Measurements from ENCODE around the gene CAPN1.

CAPN1 gene

DNA sequence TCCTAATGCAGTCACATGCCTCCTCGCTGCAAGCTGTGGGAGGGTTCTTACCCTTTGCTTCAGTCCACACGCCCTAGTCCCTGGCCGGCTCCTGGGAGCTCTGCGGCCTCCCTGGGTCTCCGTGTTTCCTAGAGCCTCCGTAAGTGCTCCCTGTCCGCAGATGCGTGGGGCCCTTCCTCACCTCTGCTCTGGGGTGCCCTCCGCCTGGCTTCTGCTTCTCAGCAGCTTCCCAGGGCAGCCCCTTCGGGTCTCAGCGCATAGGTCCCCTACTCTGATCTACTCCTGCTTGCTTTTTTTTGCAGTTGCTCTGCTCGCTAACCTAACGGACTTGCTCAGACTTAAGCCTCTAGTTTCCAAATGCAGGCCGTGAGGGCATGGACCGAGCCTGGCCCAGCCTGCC, 22.4 kb downstream of the CAPN1 start:
- no peak for FAIRE-seq

GRCh38 chr11:65204646-65205601, 23.2 kb downstream of the CAPN1 start:
- no peak for FAIRE-seq

DNA sequence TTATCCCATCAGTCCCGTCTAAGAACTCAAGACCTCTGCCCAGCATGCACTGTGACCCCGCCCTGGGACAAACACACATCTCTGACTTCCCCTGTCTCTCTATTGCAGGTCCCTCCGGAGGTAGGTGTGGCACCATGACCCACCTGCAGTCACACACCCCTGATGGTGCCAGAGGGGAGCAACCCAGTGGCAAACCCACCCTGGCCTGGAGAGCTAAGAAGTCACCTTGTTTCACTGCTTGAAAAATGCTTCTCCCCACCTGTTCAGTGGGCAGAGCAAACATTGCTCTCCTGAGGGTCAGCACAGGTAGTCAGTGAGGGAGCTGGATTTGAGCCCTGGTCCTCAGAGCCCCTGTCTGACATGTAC, 23.9 kb downstream of the CAPN1 start:
- no peak for FAIRE-seq

DNA sequence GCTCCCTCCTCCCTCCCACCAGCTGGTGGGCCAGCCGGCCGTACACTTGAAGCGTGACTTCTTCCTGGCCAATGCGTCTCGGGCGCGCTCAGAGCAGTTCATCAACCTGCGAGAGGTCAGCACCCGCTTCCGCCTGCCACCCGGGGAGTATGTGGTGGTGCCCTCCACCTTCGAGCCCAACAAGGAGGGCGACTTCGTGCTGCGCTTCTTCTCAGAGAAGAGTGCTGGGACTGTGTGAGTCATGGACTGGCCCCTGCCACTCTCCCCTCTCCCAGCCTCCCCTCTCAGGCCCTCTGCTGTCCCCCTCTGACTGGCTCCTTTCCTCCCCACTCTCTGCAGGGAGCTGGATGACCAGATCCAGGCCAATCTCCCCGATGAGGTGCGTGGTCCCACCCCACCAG, 24.7 kb downstream of the CAPN1 start:
- no peak for FAIRE-seq

DNA sequence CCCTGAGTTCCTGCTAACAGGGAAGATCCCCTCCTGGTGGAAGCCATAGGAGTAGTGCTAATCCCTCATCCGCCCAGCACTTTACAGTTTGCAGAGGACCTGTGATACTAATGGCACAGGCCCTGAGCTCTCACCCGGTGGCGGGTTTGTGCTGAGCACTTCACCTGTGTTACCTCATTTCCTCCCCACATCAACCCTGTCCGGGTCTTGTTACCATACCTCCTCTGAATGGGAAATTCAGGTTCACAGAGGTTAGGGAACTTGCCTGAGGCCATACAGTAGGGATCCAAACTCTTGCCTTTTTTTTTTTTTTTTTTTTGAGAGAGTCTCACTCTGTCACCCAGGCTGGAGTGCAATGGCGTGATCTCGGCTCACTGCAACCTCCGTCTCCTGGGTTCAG, 25.2 kb downstream of the CAPN1 start:
- no peak for FAIRE-seq

DNA sequence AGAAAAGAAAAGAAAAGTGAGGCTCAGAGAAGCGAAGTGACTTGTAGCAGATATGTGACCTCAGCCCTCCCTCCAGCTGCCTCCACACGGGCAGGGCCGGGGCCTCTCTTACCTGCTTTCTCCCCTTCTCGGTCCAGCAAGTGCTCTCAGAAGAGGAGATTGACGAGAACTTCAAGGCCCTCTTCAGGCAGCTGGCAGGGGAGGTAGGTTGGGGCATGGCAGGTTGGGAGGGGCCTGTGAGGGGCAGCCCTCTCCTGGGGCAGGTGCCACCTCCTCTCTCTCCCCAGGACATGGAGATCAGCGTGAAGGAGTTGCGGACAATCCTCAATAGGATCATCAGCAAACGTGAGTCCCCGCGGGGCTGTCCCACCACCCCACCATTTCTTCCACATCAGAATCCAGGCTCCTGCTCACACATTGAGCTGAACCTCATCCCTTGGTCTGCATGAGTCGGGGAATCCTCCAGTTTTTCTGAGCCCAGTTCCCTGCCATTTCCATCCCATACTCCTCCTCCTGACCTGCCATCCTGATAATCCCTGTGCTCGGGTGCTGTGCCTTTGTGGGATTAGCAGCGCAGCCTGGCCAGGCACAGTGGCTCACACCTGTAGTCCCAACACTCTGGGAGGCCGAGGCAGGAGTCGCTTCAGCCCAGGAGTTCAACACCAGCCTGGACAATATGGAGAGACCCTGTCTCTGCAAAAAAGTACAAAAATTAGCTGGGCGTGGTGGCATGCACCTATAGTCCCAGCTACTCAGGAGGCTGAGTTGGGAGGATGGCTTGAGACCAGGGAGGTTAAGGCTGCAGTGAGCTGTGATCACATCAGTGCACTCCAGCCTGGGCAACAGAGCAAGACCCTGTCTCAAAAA, 26.4 kb downstream of the CAPN1 start:
- FAIRE-seq, result no peak

DNA sequence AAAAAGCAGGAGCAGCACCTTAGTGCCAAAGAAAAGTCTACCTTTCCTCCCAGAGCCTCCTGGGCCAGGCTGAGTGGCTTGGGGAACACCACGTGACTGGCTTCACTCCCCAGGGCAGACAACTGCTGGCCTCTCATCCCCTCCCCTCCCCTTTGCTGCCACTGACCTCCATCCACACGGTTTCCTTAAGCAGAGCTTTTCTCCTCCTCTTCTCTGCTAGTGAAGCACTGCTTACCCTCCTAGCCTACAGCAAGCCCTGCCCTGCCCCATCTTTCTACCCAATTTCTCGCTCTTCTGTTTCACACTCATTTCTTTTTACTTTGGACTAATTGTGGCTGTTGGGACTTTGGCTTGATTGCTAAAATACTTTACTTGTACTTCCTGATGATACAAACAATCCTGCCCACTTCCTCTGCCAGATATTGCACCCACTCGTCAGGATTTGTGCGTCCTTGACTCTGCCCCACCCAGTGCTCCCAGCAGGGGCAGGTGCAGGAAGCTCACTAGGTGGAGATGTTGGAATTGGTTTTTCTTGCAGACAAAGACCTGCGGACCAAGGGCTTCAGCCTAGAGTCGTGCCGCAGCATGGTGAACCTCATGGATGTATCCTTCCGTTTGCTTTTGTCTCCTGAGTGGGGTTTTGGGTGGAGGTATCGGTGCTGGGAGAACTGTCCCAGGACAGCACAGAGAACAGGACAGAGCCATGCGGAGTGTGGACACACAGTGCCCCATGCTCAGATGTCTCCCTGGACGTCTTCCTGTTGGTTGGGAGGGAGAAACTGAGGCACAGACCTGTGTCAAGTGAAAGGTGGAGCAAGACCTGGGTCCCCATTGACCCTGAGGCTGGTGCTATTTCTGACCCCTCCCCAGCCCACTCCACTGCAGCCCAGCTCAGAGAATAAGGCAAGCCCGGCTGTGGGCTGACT, 27.3 kb downstream of the CAPN1 start:
- no peak for FAIRE-seq

- FAIRE-seq, result no peak
Measured at GRCh38 chr11:65209711-65210360, 28.1 kb downstream of the CAPN1 start.

DNA sequence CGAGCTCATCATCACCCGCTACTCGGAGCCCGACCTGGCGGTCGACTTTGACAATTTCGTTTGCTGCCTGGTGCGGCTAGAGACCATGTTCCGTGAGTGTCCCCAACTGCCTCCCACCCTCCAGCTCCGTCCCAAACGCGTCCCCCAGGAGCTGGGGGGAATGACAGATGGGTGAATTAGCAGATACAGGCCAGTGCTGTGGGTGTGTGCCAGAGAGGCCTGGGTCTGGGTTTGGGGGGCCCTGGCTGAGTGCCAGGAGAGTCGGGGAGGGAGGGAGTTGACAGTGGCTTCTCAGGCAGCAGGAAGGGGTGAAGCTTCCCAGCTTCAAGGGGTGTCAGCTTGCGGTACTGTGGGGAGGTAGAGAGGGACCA, 28.6 kb downstream of the CAPN1 start:
- FAIRE-seq, result no peak

DNA sequence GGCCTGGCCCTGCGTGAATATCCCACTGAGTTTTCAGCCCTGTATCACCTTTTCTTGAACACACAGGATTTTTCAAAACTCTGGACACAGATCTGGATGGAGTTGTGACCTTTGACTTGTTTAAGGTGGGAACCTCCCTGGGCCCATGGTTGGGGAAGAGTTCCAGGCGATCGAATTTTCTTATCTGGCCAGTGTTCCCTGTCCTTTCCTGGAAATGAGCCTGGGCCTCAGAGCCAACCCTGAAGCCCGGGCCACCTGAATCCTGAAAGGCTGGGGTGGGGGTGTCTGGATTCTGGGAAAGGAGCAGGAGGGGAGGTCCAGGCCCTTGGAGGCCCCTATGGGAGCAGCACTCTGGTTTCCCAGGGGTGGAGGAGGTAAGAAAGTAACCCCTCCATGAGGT, 29.0 kb downstream of the CAPN1 start:
- no peak for FAIRE-seq

DNA sequence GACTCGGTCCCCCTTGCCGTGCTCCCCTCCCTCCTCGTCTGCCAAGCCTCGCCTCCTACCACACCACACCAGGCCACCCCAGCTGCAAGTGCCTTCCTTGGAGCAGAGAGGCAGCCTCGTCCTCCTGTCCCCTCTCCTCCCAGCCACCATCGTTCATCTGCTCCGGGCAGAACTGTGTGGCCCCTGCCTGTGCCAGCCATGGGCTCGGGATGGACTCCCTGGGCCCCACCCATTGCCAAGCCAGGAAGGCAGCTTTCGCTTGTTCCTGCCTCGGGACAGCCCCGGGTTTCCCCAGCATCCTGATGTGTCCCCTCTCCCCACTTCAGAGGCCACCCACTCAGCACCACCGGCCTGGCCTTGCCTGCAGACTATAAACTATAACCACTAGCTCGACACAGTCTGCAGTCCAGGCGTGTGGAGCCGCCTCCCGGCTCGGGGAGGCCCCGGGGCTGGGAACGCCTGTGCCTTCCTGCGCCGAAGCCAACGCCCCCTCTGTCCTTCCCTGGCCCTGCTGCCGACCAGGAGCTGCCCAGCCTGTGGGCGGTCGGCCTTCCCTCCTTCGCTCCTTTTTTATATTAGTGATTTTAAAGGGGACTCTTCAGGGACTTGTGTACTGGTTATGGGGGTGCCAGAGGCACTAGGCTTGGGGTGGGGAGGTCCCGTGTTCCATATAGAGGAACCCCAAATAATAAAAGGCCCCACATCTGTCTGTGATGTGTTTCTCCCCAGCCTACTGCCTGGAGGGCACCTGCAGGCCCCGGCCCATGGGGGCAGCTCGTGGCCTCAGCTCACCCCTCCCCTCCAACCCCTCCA, 29.8 kb downstream of the CAPN1 start:
- no peak for FAIRE-seq

GRCh38 chr11:65212226-65212801, 30.6 kb downstream of the CAPN1 start:
- no peak for FAIRE-seq

GRCh38 chr11:65213322-65214211, 31.8 kb downstream of the CAPN1 start:
- no peak for FAIRE-seq

GRCh38 chr11:65214212-65214845, 32.6 kb downstream of the CAPN1 start:
- FAIRE-seq, result no peak

DNA sequence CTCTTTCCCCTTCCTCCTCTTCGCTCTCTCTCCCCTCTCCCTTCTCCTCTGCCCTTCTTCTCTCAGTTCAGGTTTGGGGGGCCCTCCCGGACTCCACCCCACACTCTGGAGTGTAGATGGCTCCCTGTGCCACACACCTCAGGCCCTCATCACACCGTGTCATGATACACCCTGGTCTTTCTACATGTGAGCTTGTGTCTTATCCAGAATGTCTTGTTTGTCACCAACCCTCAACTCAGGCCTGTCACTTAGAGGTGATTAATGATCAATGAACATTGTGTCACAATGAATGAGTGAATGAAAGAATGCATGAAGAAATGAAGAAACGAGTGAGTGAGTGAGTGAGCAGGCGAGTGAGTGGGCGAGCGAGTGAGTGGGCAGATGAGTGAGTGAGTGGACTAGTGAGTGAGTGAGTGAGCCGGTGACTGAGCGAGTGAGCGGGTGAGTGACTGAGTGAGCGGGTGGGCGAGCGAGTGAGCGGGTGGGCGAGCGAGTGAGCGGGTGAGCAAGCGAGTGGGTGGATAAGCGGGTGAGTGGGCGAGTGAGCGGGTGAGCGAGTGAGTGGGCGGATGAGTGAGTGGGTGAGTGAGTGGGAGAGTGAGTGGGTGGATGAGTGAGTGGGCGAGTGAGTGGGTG, 33.8 kb downstream of the CAPN1 start:
- no peak for FAIRE-seq

DNA sequence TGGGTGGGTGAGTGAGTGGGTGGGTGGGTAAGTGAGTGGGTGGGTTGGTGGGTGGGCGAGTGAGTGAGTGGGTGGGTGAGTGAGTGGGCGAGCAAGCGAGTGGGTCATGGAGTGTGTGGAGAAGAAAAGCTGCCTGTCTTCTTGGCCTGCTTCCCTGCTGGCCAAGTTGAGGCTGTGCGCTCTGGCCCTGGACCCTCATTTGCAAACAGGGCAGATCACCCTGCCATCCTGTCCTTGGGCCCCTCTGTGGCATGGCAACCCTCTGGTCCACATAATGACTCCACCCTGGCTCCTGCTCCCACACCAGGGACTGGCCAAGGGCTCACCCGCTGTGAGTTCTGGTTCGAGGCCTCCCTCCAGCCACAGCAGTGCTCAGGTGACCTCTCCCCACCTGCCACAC, 35.1 kb downstream of the CAPN1 start:
- no peak for FAIRE-seq

GRCh38 chr11:65217441-65218423, 36.0 kb downstream of the CAPN1 start:
- no peak for FAIRE-seq

DNA sequence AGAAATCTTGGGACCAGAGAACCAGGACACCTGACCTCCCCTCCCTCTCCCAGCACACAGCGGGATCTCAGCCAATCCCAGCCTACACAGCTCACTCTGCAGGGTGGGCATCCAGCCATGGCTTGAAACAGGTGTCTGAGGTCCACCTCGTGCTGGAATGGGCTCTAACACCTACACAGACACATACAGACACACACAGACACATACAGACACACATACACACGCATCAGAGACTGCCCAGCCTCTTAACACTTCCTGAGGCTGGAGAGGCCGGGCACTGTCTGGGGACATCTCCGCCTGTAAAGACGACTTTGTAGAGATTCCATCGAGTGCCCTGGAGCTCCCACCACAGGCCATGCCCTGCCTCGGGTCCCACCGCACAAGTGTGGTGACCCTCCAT, 36.7 kb downstream of the CAPN1 start:
- FAIRE-seq, result no peak

All from A204.1 (cell line).